Ascending aorta (tissue), 2 donors: ENCODE measurements around the gene PIEZO2. TPM values are rescaled to one million over a fixed set of nuclear protein-coding genes. Genes with fewer than 3 reads are reported as not detected.

Source experiments
- DNase-seq, 2 donors: peaks; one replicate each; pipeline ENCODE4 v3.0.0-alpha.2; 2019; ENCODE audit warnings: low spot score in 2 of 2
- H3K27ac ChIP-seq, 2 donors: fragments of 200-600 bp; sonication (generic); one replicate each; pipeline ENCODE4 v1.5.1; 2016 to 2017; ENCODE audit warnings: mild to moderate bottlenecking in 1 of 2
- H3K27me3 ChIP-seq: fragments of 200-600 bp; sonication (generic); one replicate; pipeline ENCODE4 v1.5.1; 2017
- H3K36me3 ChIP-seq, 2 donors: fragments of 200-600 bp; sonication (generic); one replicate each; pipeline ENCODE4 v1.5.1; 2016
- H3K4me1 ChIP-seq, 2 donors: fragments of 200-600 bp; sonication (generic); one replicate each; pipeline ENCODE4 v1.5.1; 2016 to 2017; ENCODE audit warnings: mild to moderate bottlenecking in 1 of 2
- H3K4me3 ChIP-seq, 2 donors: fragments of 200-600 bp; sonication (generic); one replicate each; pipeline ENCODE4 v1.5.1; 2016 to 2017; ENCODE audit warnings: mild to moderate bottlenecking in 1 of 2
- H3K9me3 ChIP-seq, 2 donors: fragments of 200-600 bp; sonication (generic); one replicate each; pipeline ENCODE4 v1.5.1; 2016
- CTCF ChIP-seq, 3 experiments: fragments of 200-600 bp in 2 of 3; fragments of 450-650 bp in 1 of 3; sonication (generic) in 2 of 3; IDR thresholded peaks; one replicate each; pipeline ENCODE4 v1.5.1; 2016 to 2019; ENCODE audit warnings: antibody characterized with exemption in 3 of 3, mild to moderate bottlenecking in 1 of 3, moderate library complexity in 1 of 3
- intact Hi-C: fragments of 100-400 bp; cut with DNase I; formaldehyde crosslinking; loops from one replicate; pipeline ENCODE4 v1.15.1; 2023
- total RNA-seq: library from RNA; depleted of rRNA; stranded (reverse); fragments of >200 nt; gene quantifications from one replicate; pipeline ENCODE4 v1.1.0, GENCODE V29; 2016

Gene PIEZO2
- total RNA-seq, 1 donor from 2014 or later: 3.1 TPM

GRCh38 chr18:11034884-11035283 is 114.5 kb downstream of the PIEZO2 start:
- H3K27ac ChIP-seq: no peak overlapping the region
- no peaks in the 10 kb centered on the region for H3K36me3 ChIP-seq
- TF ChIP-seq CTCF (IDR thresholded peaks at IDR 0.05): no peak
- no peaks in the 10 kb centered on the region for H3K4me1 ChIP-seq
- H3K4me3 ChIP-seq: no peak overlapping the region
- H3K27me3 ChIP-seq: no peaks in the 10 kb centered on the region
- H3K9me3 ChIP-seq: no peaks in the 10 kb centered on the region
- intact Hi-C loops: no loop called here
- no peak for DNase-seq

DNA sequence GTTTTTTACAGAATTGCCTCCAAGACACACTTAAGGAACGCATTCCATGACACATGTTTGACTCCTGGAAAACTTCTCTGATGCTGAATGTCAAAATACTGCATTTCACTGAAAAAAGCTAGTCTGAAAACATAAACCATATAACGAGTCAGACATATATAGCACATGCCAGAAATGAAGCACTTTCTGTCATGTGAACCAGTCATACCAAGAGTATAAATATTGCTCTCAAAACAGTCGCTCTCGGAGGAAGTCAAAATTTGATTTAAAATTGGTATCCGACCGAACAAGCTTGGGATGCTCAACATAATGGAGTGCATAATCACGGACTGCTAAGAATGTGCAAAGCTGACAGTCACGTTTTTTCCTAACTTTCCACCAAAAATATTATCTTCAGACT is 115.9 kb downstream of the PIEZO2 start:
- no peak for DNase-seq
- intact Hi-C loops: no loop called here
- Histone ChIP-seq H3K4me1 (no peaks in the 10 kb centered on the region), H3K9me3 (no peaks in the 10 kb centered on the region), H3K27me3 (no peaks in the 10 kb centered on the region), H3K36me3 (no peaks in the 10 kb centered on the region), H3K4me3 (no peak overlapping the region), H3K27ac (no peak overlapping the region)
- no peak for TF ChIP-seq CTCF (IDR thresholded peaks at IDR 0.05)

- Histone ChIP-seq H3K36me3 (no peaks in the 10 kb centered on the region), H3K4me1 (no peaks in the 10 kb centered on the region), H3K9me3 (no peaks in the 10 kb centered on the region), H3K27ac (no peak overlapping the region), H3K4me3 (no peak overlapping the region), H3K27me3 (no peaks in the 10 kb centered on the region)
- intact Hi-C loops: no loop called here
- no peak for DNase-seq
- no peak for TF ChIP-seq CTCF (IDR thresholded peaks at IDR 0.05)
These were observed 117.4 kb downstream of the PIEZO2 start for GRCh38 chr18:11031966-11032365.

- Histone ChIP-seq H3K36me3 (no peaks in the 10 kb centered on the region), H3K27ac (no peak overlapping the region), H3K4me1 (no peaks in the 10 kb centered on the region), H3K27me3 (no peaks in the 10 kb centered on the region), H3K4me3 (no peak overlapping the region), H3K9me3 (no peaks in the 10 kb centered on the region)
- DNase-seq: no peak
- intact Hi-C loops: no loop called here
- no peak for TF ChIP-seq CTCF (IDR thresholded peaks at IDR 0.05)
These were observed 120.3 kb downstream of the PIEZO2 start for GRCh38 chr18:11029021-11029420.

DNA sequence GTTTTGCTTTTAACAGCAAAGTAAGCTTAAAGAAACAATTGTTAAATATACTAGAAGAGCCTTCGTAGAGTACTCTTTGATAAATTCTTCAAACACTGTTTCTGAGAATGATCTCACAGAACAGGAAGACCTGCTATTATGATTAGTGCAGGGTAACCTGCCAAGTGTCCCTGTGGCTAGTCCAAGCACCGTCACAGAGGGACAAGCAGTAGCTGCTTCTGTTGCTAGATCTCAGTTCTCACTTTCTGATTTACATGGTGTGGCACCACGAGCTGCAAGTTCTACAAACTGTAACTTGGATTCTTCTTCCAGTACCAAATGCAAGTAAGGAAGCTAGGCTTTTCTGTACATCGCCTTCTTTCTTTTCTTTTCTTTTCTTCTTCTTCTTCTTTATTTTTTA is 121.5 kb downstream of the PIEZO2 start:
- no peaks in the 10 kb centered on the region for H3K27me3 ChIP-seq
- TF ChIP-seq CTCF (IDR thresholded peaks at IDR 0.05): no peak
- no peak for DNase-seq
- no peaks in the 10 kb centered on the region for H3K36me3 ChIP-seq
- H3K9me3 ChIP-seq: no peaks in the 10 kb centered on the region
- intact Hi-C loops: no loop called here
- H3K4me3 ChIP-seq: no peak overlapping the region
- no peaks in the 10 kb centered on the region for H3K4me1 ChIP-seq
- no peak overlapping the region for H3K27ac ChIP-seq

DNA sequence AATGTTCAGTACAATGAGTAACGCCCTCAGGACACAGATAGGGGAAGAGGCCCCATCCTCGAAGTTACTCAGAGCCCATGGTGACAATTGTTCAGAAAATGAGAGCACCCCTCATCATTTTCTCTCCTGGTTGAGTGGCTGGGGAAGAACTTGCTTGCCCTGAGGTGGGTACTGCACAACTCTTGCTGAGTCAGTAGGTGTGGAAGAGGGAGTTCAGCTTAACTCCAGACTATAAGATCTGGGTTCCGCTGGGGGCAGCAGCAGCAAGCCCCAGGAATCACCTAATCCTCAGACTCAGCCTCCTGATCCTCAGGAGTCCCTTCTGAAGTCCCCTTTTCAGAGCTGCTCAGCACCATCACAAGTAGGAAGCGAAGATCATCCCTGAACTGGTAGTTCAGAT is 123.7 kb downstream of the PIEZO2 start:
- no peak overlapping the region for H3K4me3 ChIP-seq
- no peak for TF ChIP-seq CTCF (IDR thresholded peaks at IDR 0.05)
- no peaks in the 10 kb centered on the region for H3K36me3 ChIP-seq
- H3K27ac ChIP-seq: no peak overlapping the region
- no peaks in the 10 kb centered on the region for H3K9me3 ChIP-seq
- DNase-seq: no peak
- H3K27me3 ChIP-seq: no peaks in the 10 kb centered on the region
- intact Hi-C loops: no loop called here
- no peaks in the 10 kb centered on the region for H3K4me1 ChIP-seq
